NCI-H748 treated with DMSO at 0.1 percent for 48 hours (cell line): ENCODE results near the gene HOXB7.

ENCODE experiments used
- DNase-seq: peaks from one replicate; lab custom pipeline; 2025; lab: John Stamatoyannopoulos, UW

Gene HOXB7

GRCh38 chr17:48610282-48611211 lies at the start of gene HOXB7:
Gene HOXB7, minus strand, starts transcription at chr17:48611017. Its CDS starts 99 bp downstream, at chr17:48610918.
- DNase-seq: peak; percentile 53

- no peak for DNase-seq
These were observed 45.1 kb upstream of the HOXB7 start for GRCh38 chr17:48655913-48656312.

- DNase-seq: no peak
These were observed 38.9 kb upstream of the HOXB7 start for GRCh38 chr17:48649741-48650140.

- DNase-seq: no peak
These were observed 37.1 kb upstream of the HOXB7 start for GRCh38 chr17:48647963-48648245.

- peak; percentile 33 for DNase-seq
These were observed 36.5 kb upstream of the HOXB7 start for GRCh38 chr17:48647103-48647962.

GRCh38 chr17:48646183-48647102 lies 35.6 kb upstream of the HOXB7 start:
- DNase-seq: peak; percentile 20

- DNase-seq: no peak
These were observed 34.9 kb upstream of the HOXB7 start for GRCh38 chr17:48645639-48646182.

- no peak for DNase-seq
These were observed 34.2 kb upstream of the HOXB7 start for GRCh38 chr17:48644910-48645557.

- no peak for DNase-seq
These were observed 33.3 kb upstream of the HOXB7 start for GRCh38 chr17:48644159-48644558.

GRCh38 chr17:48643697-48644012 lies 32.8 kb upstream of the HOXB7 start:
- DNase-seq: no peak

- no peak for DNase-seq
These were observed 32.3 kb upstream of the HOXB7 start for GRCh38 chr17:48642843-48643696.

GRCh38 chr17:48642059-48642842 lies 31.4 kb upstream of the HOXB7 start:
- DNase-seq: no peak

- no peak for DNase-seq
These were observed 30.8 kb upstream of the HOXB7 start for GRCh38 chr17:48641541-48642058.

- DNase-seq: no peak
These were observed 30.0 kb upstream of the HOXB7 start for GRCh38 chr17:48640858-48641180.

- DNase-seq: no peak
These were observed 29.4 kb upstream of the HOXB7 start for GRCh38 chr17:48639982-48640857.

- no peak for DNase-seq
These were observed 28.3 kb upstream of the HOXB7 start for GRCh38 chr17:48639136-48639535.

- DNase-seq: no peak
These were observed 26.8 kb upstream of the HOXB7 start for GRCh38 chr17:48637323-48638260.
